ENCODE data around the gene NOL4L. TPM values are rescaled to one million over a fixed set of nuclear protein-coding genes. Genes with fewer than 3 reads are reported as not detected.

Gene NOL4L
- total RNA-seq, 2 donors from 2014 or later: 18.0 to 59.7 TPM

DNA sequence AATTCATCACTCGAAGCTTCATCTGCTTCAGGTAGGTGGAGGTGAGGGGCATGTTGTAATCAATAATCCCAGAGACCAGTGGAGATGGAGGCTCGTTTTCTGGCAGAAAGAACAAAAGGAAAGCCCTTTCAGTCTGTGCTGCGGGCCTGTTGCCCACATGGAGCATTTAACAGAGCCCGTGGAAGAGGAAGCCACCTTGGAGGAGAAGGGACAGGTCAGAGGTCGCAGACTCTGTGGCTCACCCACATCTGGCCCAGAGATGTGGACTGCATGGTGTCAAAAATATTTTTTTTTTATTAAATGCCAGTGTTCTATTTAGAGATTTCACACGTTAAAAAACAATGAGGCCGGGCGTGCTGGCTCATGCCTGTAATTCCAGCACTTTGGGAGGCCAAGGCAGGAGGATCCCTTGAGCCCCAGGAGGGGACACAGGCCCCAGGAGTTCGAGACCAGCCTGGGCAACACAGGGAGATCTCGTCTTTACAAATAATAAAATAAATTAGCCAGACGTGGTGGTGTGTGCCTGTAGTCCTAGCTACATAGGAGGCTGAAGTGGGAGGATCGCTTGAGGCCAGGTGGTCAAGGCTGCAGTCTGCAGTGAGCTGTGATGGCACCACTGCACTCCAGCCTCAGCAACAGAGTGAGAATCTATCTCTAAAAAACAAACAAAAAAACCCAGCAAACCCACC, 73.6 kb downstream of the NOL4L start:
- DNase-seq (ENCODE audit: low spot score): no peak
- TF ChIP-seq, protein P1, sequence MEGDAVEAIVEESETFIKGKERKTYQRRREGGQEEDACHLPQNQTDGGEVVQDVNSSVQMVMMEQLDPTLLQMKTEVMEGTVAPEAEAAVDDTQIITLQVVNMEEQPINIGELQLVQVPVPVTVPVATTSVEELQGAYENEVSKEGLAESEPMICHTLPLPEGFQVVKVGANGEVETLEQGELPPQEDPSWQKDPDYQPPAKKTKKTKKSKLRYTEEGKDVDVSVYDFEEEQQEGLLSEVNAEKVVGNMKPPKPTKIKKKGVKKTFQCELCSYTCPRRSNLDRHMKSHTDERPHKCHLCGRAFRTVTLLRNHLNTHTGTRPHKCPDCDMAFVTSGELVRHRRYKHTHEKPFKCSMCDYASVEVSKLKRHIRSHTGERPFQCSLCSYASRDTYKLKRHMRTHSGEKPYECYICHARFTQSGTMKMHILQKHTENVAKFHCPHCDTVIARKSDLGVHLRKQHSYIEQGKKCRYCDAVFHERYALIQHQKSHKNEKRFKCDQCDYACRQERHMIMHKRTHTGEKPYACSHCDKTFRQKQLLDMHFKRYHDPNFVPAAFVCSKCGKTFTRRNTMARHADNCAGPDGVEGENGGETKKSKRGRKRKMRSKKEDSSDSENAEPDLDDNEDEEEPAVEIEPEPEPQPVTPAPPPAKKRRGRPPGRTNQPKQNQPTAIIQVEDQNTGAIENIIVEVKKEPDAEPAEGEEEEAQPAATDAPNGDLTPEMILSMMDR (IDR thresholded peaks at IDR 0.05): no peak
- TF ChIP-seq POLR2A (IDR thresholded peaks at IDR 0.05) (no peak), POLR2AphosphoS5 (IDR thresholded peaks at IDR 0.05) (no peak)
- Histone ChIP-seq H3K4me3 (no peak overlapping the region), H3K4me1 (replicated peaks) (no peaks in the 10 kb centered on the region), H3K36me3 (no peaks in the 10 kb centered on the region), H3K27ac (peak overlapping the region in 1 of 2 donors; percentile 64), H3K9me3 (no peaks in the 10 kb centered on the region), H3K27me3 (replicated peaks; ENCODE audit: insufficient read depth) (no peaks in the 10 kb centered on the region)
- intact Hi-C loops (cut with DNase I): no loop called here
- WGBS: 55% methylated on average over 12 of the region's 12 CpGs

DNA sequence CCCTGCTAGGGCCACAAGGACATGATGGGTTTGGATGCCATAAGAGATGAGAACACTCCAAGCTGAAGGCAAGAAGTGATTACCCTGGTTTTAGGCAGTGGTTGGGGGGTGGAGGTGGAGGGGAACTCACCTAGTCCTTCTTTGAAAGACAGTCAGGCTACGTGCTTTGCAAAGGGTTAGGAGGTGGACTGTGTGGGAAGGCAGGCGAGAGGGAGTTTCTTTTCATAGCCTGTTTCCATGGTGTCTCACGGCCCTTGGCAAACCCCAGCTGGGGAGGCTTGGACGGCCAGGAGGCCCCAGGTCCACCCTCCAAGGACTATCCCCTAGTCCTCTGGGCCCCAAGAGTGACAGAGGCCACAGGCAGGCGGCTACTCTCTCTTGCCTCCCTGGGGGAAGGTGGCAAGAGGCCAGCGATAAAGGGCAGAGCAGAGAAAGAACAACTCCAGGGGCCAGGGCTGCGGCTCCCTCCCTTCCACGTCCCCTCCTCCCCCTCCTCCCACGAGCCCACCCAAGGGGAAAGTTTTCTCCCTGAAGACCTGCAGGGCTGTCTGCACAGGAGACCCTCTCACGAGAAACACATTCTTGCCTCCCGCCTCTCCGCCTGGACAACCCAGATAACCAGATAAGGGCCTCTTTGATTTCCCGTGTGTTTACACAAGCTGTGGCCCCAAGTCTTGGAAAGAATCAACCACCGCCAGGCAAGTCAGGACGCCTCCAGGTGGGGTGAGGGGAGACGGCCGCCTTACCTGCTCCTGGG, 74.4 kb downstream of the NOL4L start:
- no peak overlapping the region for H3K4me3 ChIP-seq
- DNase-seq (ENCODE audit: low spot score): peak; percentile 42
- H3K27ac ChIP-seq: peak overlapping the region; percentile 50 to 64
- 30% methylated on average over 17 of the region's 17 CpGs for WGBS
- H3K4me1 ChIP-seq (replicated peaks): no peaks in the 10 kb centered on the region
- no peaks in the 10 kb centered on the region for H3K36me3 ChIP-seq
- peak; percentile 13 for TF ChIP-seq POLR2AphosphoS5 (IDR thresholded peaks at IDR 0.05)
- TF ChIP-seq POLR2A (IDR thresholded peaks at IDR 0.05): no peak
- TF ChIP-seq, protein P1 (IDR thresholded peaks at IDR 0.05): peak in 1 of 4 experiments; percentile 8
- H3K27me3 ChIP-seq (replicated peaks; ENCODE audit: insufficient read depth): no peaks in the 10 kb centered on the region
- intact Hi-C loops (cut with DNase I): no loop called here
- no peaks in the 10 kb centered on the region for H3K9me3 ChIP-seq

DNA sequence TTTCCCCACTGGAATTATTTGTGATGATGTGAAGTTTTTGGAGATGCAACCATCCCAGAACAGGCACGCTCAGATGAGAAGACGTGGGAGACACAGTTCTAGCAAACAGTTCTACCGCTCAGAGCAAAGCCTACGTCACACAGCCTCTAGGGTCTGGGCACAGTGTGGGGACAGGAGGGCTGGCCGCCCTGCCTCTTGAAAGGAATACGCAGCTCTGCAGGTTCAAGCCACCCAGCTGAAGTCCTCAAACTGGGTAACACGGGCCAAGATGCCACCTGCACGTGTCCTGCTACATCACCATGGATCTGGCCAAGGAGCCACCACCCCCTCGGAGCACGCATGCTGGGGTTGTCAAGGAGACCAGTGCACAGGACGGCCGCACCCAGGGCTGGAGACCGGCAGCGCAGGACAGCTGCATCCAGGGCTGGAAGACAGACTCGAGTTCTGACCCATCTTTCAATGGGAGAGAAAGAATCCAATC, 75.0 kb downstream of the NOL4L start:
- Histone ChIP-seq H3K36me3 (no peaks in the 10 kb centered on the region), H3K27me3 (replicated peaks; ENCODE audit: insufficient read depth) (no peaks in the 10 kb centered on the region), H3K4me3 (no peak overlapping the region), H3K9me3 (no peaks in the 10 kb centered on the region), H3K4me1 (replicated peaks) (no peaks in the 10 kb centered on the region), H3K27ac (peak overlapping the region in 1 of 2 donors; percentile 50)
- intact Hi-C loops (cut with DNase I): no loop called here
- TF ChIP-seq POLR2A (IDR thresholded peaks at IDR 0.05) (no peak), POLR2AphosphoS5 (IDR thresholded peaks at IDR 0.05) (no peak)
- TF ChIP-seq, protein P1 (IDR thresholded peaks at IDR 0.05): no peak
- WGBS: 54% methylated on average over 15 of the region's 15 CpGs
- no peak for DNase-seq (ENCODE audit: low spot score)

DNA sequence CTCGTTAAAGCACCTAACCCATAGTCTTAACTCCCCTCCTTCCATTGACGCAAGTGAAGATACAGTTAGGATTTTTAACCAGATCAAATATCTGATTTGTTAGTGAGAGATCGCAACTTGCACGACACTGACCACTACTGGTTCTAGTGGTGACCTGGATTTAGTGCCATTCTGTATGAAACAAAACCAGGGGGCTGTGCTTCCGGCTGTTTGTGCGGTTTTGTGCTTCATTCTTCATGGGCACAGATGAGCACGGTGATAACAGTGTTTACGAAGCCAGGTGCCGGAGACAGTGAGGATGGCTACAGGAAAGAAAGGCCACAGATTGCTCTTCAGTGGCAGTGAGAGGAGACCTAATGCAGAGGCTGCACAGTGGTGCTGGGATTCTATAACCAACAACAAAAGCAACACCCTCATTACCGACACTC, 75.5 kb downstream of the NOL4L start:
- no peaks in the 10 kb centered on the region for H3K4me1 ChIP-seq (replicated peaks)
- H3K9me3 ChIP-seq: no peaks in the 10 kb centered on the region
- H3K27me3 ChIP-seq (replicated peaks; ENCODE audit: insufficient read depth): no peaks in the 10 kb centered on the region
- peak overlapping the region in 1 of 2 donors; percentile 15 for H3K27ac ChIP-seq
- intact Hi-C loops (cut with DNase I): no loop called here
- TF ChIP-seq POLR2A (IDR thresholded peaks at IDR 0.05) (no peak), POLR2AphosphoS5 (IDR thresholded peaks at IDR 0.05) (peak; percentile 48)
- TF ChIP-seq, protein P1 (IDR thresholded peaks at IDR 0.05): peak in 1 of 4 experiments; percentile 41
- 16% methylated on average over 10 of the region's 10 CpGs for WGBS
- peak; percentile 28 for DNase-seq (ENCODE audit: low spot score)
- no peaks in the 10 kb centered on the region for H3K36me3 ChIP-seq
- no peak overlapping the region for H3K4me3 ChIP-seq
